Pulmonary artery endothelial cell (primary cell): ENCODE measurements around the gene USP11. TPM values are rescaled to one million over a fixed set of nuclear protein-coding genes. Genes with fewer than 3 reads are reported as not detected.
A peak's percentile ranks its signal among the peaks of the same experiment; 100 is the strongest.

Source experiments
- DNase-seq: peaks from one replicate; pipeline ENCODE4 v3.0.0-alpha.2; 2011; ENCODE audit warnings: low read depth, low spot score
- total RNA-seq: library from RNA; depleted of rRNA; stranded (reverse); fragments of >200 nt; gene quantifications from 2 replicates; pipeline ENCODE4 v1.2.3, GENCODE V29; 2014

Gene USP11
- total RNA-seq, 1 donor from 2014 or later: 21.2 TPM

GRCh38 chrX:47202877-47203276, 29.9 kb upstream of the USP11 start:
- no peak for DNase-seq

- DNase-seq: no peak
Observed at GRCh38 chrX:47204970-47205369, 27.8 kb upstream of the USP11 start.

GRCh38 chrX:47206316-47206715, 26.5 kb upstream of the USP11 start:
- no peak for DNase-seq

- DNase-seq: no peak
Observed at GRCh38 chrX:47208108-47208507, 24.7 kb upstream of the USP11 start.

GRCh38 chrX:47209508-47210238, 23.1 kb upstream of the USP11 start:
- no peak for DNase-seq

- no peak for DNase-seq
Observed at GRCh38 chrX:47210661-47211425, 22.0 kb upstream of the USP11 start.

- no peak for DNase-seq
Observed at GRCh38 chrX:47212381-47213293, 20.2 kb upstream of the USP11 start.

- no peak for DNase-seq
Observed at GRCh38 chrX:47214435-47215077, 18.3 kb upstream of the USP11 start.

- no peak for DNase-seq
Observed at GRCh38 chrX:47215291-47215900, 17.4 kb upstream of the USP11 start.

- DNase-seq: no peak
Observed at GRCh38 chrX:47216393-47216925, 16.4 kb upstream of the USP11 start.

GRCh38 chrX:47217121-47217851, 15.5 kb upstream of the USP11 start:
- DNase-seq: no peak

GRCh38 chrX:47217852-47218279, 14.9 kb upstream of the USP11 start:
- peak; percentile 96 for DNase-seq

GRCh38 chrX:47218280-47218919, 14.4 kb upstream of the USP11 start, which contains the start of gene CDK16:
CDK16 (plus strand) TSS chrX:47218681; CDS start chrX:47223558, 4,877 bp downstream.
- DNase-seq: peak; percentile 52

- DNase-seq: no peak
Observed at GRCh38 chrX:47218920-47219815, 13.6 kb upstream of the USP11 start.

- DNase-seq: no peak
Observed at GRCh38 chrX:47221756-47222155, 11.1 kb upstream of the USP11 start.

GRCh38 chrX:47222751-47223350, 10.0 kb upstream of the USP11 start:
- no peak for DNase-seq

- DNase-seq: no peak
Observed at GRCh38 chrX:47223476-47224250, 9.1 kb upstream of the USP11 start.
